K562 (cell line): Measurements from ENCODE around the gene RNH1. TPM values are rescaled to one million over a fixed set of nuclear protein-coding genes. Genes with fewer than 3 reads are reported as not detected.

ENCODE experiments used
- CHD7 ChIP-seq: fragments of 200-600 bp; sonication (generic); IDR thresholded peaks from one replicate; pipeline ENCODE4 v1.6.1; 2012; ENCODE audit warnings: mild to moderate bottlenecking, low read depth, low read length, inconsistent platforms
- ETS1 ChIP-seq: conservative IDR thresholded peaks from 2 replicates; pipeline ENCODE4 v1.6.1; 2011; ENCODE audit warnings: low read depth, mild to moderate bottlenecking, low read length; ENCODE audit not compliant: control insufficient read depth
- L3MBTL2 ChIP-seq: fragments of 450-650 bp; IDR thresholded peaks from 2 replicates; pipeline ENCODE4 v1.6.1; 2016; ENCODE audit warnings: mild to moderate bottlenecking, moderate library complexity
- MYBL2 ChIP-seq, 2 experiments: fragments of 450-650 bp in 1 of 2; sonication (generic) in 1 of 2; formaldehyde crosslinking in 1 of 2; IDR thresholded peaks; 2 replicates each; pipeline versions ENCODE4 v1.6.1 to v1.8.1; 2017 to 2022; ENCODE audit warnings: borderline replicate concordance in 1 of 2, inconsistent platforms in 1 of 2, low read depth in 1 of 2, mild to moderate bottlenecking in 1 of 2, missing genetic modification reagents in 1 of 2, moderate library complexity in 1 of 2
- NEUROD1 ChIP-seq: fragments of 150-350 bp; IDR thresholded peaks from 2 replicates; pipeline ENCODE4 v1.6.1; 2014; ENCODE audit warnings: borderline replicate concordance, low read length, low read depth; ENCODE audit not compliant: partially characterized antibody
- OTX1 ChIP-seq: fragments of 450-650 bp; formaldehyde crosslinking; IDR thresholded peaks from 2 replicates; pipeline ENCODE4 v1.4.0; 2022; ENCODE audit warnings: mild to moderate bottlenecking
- RB1 ChIP-seq: fragments of 450-650 bp; IDR thresholded peaks from 2 replicates; pipeline ENCODE4 v1.6.1; 2017; ENCODE audit warnings: low read depth, mild to moderate bottlenecking
- THRA ChIP-seq: fragments of 450-650 bp; IDR thresholded peaks from 2 replicates; pipeline ENCODE4 v1.6.1; 2017; ENCODE audit warnings: mild to moderate bottlenecking, moderate library complexity
- ZC3H4 ChIP-seq: sonication (generic); formaldehyde crosslinking; IDR thresholded peaks from 2 replicates; pipeline ENCODE4 v1.9.0; 2021; ENCODE audit warnings: missing genetic modification reagents, borderline replicate concordance
- ZKSCAN8 ChIP-seq: fragments of 200-800 bp; sonication (Bioruptor generic); IDR thresholded peaks from 2 replicates; pipeline ENCODE4 v1.6.1; 2016; ENCODE audit warnings: missing genetic modification characterization, missing compliant biosample characterization
- ZNF133 ChIP-seq: fragments of 250-450 bp; sonication (Bioruptor Pico); IDR thresholded peaks from 2 replicates; pipeline ENCODE4 v1.4.0; 2020; ENCODE audit warnings: mild to moderate bottlenecking
- ZNF140 ChIP-seq: fragments of 250-450 bp; sonication (Bioruptor Pico); IDR thresholded peaks from 2 replicates; pipeline ENCODE4 v1.8.0; 2021; ENCODE audit warnings: moderate library complexity, mild to moderate bottlenecking, inconsistent platforms
- polyA plus RNA-seq, 8 experiments: library from polyadenylated mRNA; depleted of rRNA in 4 of 8; stranded (reverse) in 5 of 8; unstranded in 3 of 8; fragments of >200 nt; fragmentation: Nextera tagmentation in 2 of 8; fragmentation: Illumina TruSeq in 1 of 8; extraction: Ambion mirVana in 2 of 8; extraction: Trizol in 1 of 8; gene quantifications; 2 replicates each; pipeline versions ENCODE4 v1.2.1 to v1.2.3, GENCODE V29; 2011 to 2014; ENCODE audit warnings: inconsistent platforms in 1 of 8, missing spikeins in 1 of 8
- total RNA-seq, 7 experiments: library from RNA; depleted of rRNA in 6 of 7; stranded (reverse); fragments of >200 nt in 6 of 7; fragmentation: Illumina TruSeq in 2 of 7; extraction: Trizol in 2 of 7; gene quantifications; 2 replicates each; pipeline versions ENCODE4 v1.2.1 to v1.2.3, GENCODE V29; 2011 to 2021; ENCODE audit warnings: low replicate concordance in 1 of 7

The RNH1 gene
- total and polyA plus RNA-seq, 9 of the 15 experiments (the other 6 are each of a cell fraction or from before 2014, with no cell fraction given), result 2.5 to 160 (median 44.3) TPM

- TF ChIP-seq CHD7, result no peak
- TF ChIP-seq THRA, result no peak
- no peak for TF ChIP-seq ZNF133
- no peak for TF ChIP-seq ZNF140 (CRISPR knock-in tag)
- 0 out of 2 replicates have a peak, but pooled peaks have one; percentile 14 for TF ChIP-seq ZKSCAN8 (CRISPR knock-in tag)
- TF ChIP-seq NEUROD1, result peak; percentile 19
- peak; percentile 98 for TF ChIP-seq RB1
- no peak for TF ChIP-seq MYBL2 (IDR thresholded peaks at IDR 0.05; ENCODE audit: low read depth)
- TF ChIP-seq MYBL2 (CRISPR knock-in tag; IDR thresholded peaks at IDR 0.05; ENCODE audit: borderline replicate concordance), result no peak
- peak; percentile 99 for TF ChIP-seq L3MBTL2
- no peak for TF ChIP-seq OTX1 (CRISPR knock-in tag)
- TF ChIP-seq ZC3H4 (CRISPR knock-in tag), result no peak
- no peak; the same call in none of the 2 replicates for TF ChIP-seq ETS1
These were observed 11.6 kb upstream of the RNH1 start (continued) for GRCh38 chr11:518463-519202.
